KMS-11 (cell line): Measurements from ENCODE around the gene SNAI1.

Experiments used
- H2AFZ ChIP-seq: fragments of 200-600 bp; sonication (generic); 2 replicates; pipeline ENCODE4 v1.6.1; 2016; ENCODE audit warnings: antibody characterized with exemption, mixed run types, low read depth
- H3K27ac ChIP-seq: fragments of 200-600 bp; sonication (generic); 2 replicates; pipeline ENCODE4 v1.6.1; 2016; ENCODE audit warnings: mild to moderate bottlenecking, mixed run types
- H3K27me3 ChIP-seq: fragments of 200-600 bp; sonication (generic); 2 replicates; pipeline ENCODE4 v1.6.1; 2017; ENCODE audit warnings: mild to moderate bottlenecking, low read depth, mixed run types, moderate library complexity; ENCODE audit not compliant: insufficient read depth
- H3K36me3 ChIP-seq: fragments of 200-600 bp; sonication (generic); 2 replicates; pipeline ENCODE4 v1.6.1; 2017; ENCODE audit warnings: mild to moderate bottlenecking, mixed run types; ENCODE audit not compliant: insufficient read depth
- H3K4me1 ChIP-seq: fragments of 200-600 bp; sonication (generic); 2 replicates; pipeline ENCODE4 v1.6.1; 2016; ENCODE audit warnings: mild to moderate bottlenecking, low read depth, mixed run types; ENCODE audit not compliant: poor library complexity, severe bottlenecking
- H3K4me2 ChIP-seq: fragments of 200-600 bp; sonication (generic); 2 replicates; pipeline ENCODE4 v1.7.0; 2016; ENCODE audit warnings: mild to moderate bottlenecking, mixed run types
- H3K4me3 ChIP-seq: fragments of 200-600 bp; sonication (generic); IDR thresholded peaks from 2 replicates; pipeline ENCODE4 v1.6.1; 2017; ENCODE audit warnings: low read depth, low read length, mixed read lengths; ENCODE audit not compliant: insufficient read depth
- H3K79me2 ChIP-seq: fragments of 200-600 bp; sonication (generic); 2 replicates; pipeline ENCODE4 v1.6.1; 2016; ENCODE audit warnings: low read depth, mixed run types; ENCODE audit not compliant: insufficient read depth
- H3K9ac ChIP-seq: fragments of 200-600 bp; sonication (generic); 2 replicates; pipeline ENCODE4 v1.6.1; 2016; ENCODE audit warnings: mild to moderate bottlenecking, mixed run types
- H4K20me1 ChIP-seq: fragments of 200-600 bp; sonication (generic); 2 replicates; pipeline ENCODE4 v1.6.1; 2016; ENCODE audit warnings: mild to moderate bottlenecking, mixed run types; ENCODE audit not compliant: insufficient read depth
- TF ChIP-seq, protein P1 (sequence below): fragments of 200-600 bp; sonication (generic); conservative IDR thresholded peaks from 2 replicates; pipeline ENCODE4 v1.6.1; 2017; ENCODE audit warnings: low read depth, mild to moderate bottlenecking, antibody characterized with exemption, low read length, moderate library complexity, mixed read lengths

SNAI1 gene

DNA sequence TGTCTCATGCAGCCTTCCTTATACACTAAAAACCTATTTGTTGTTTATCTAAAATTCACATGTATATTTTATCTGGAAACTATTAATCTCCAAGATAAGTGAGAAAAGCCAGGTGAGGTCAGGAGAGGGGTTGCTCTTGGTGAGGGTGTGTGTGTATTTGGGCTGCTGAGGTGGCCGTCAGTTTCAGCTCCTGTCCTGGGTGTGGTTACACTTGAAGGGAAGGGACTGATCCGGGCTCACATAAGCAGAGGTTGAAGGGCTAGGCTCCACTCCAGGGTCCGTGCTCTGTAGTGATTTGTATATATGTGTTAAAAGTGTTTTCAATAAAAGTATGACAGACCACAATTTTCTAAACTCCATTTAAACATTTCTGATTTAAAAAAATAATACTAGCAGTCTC, 13.5 kb upstream of the SNAI1 start:
- H3K9ac ChIP-seq: no peak overlapping the region
- no peaks in the 10 kb centered on the region for H3K27me3 ChIP-seq
- no peak overlapping the region; the same call in 1 of the 2 replicates for H3K27ac ChIP-seq
- H3K36me3 ChIP-seq: no peaks in the 10 kb centered on the region
- TF ChIP-seq, protein P1, sequence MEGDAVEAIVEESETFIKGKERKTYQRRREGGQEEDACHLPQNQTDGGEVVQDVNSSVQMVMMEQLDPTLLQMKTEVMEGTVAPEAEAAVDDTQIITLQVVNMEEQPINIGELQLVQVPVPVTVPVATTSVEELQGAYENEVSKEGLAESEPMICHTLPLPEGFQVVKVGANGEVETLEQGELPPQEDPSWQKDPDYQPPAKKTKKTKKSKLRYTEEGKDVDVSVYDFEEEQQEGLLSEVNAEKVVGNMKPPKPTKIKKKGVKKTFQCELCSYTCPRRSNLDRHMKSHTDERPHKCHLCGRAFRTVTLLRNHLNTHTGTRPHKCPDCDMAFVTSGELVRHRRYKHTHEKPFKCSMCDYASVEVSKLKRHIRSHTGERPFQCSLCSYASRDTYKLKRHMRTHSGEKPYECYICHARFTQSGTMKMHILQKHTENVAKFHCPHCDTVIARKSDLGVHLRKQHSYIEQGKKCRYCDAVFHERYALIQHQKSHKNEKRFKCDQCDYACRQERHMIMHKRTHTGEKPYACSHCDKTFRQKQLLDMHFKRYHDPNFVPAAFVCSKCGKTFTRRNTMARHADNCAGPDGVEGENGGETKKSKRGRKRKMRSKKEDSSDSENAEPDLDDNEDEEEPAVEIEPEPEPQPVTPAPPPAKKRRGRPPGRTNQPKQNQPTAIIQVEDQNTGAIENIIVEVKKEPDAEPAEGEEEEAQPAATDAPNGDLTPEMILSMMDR: no peak
- 0 out of 2 replicates have a peak overlapping the region, but pooled peaks have one; percentile 26 for H3K4me2 ChIP-seq
- peaks cover 26% of the 10 kb centered on the region for H3K4me1 ChIP-seq
- no peak overlapping the region for H2AFZ ChIP-seq
- no peaks in the 10 kb centered on the region for H4K20me1 ChIP-seq
- no peak overlapping the region for H3K4me3 ChIP-seq
- no peaks in the 10 kb centered on the region for H3K79me2 ChIP-seq

DNA sequence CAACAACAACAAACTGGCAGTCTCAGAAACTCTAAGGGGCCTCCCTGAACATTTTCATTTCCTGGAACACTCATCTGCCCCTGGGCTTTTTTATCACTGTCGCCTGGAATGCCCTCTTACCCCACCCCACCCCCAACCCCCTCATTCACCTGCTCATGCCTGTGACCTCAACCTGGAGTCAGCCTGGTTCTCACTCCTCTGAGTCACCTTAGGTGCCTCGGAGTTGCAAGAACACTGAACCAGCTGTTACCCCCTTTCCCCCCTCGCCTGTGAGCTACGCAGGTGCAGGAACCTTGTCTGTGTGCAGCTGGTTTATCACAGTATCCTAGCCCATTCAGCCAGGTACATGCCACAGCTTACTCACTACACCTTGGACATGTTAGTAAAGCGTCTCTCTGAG, 12.8 kb upstream of the SNAI1 start:
- Histone ChIP-seq H3K27ac (no peak overlapping the region), H3K4me2 (no peak overlapping the region), H3K9ac (no peak overlapping the region), H4K20me1 (no peaks in the 10 kb centered on the region), H3K79me2 (no peaks in the 10 kb centered on the region), H3K27me3 (no peaks in the 10 kb centered on the region), H3K4me3 (no peak overlapping the region), H3K36me3 (no peaks in the 10 kb centered on the region), H2AFZ (no peak overlapping the region), H3K4me1 (peaks cover 22% of the 10 kb centered on the region)
- TF ChIP-seq, protein P1: no peak

DNA sequence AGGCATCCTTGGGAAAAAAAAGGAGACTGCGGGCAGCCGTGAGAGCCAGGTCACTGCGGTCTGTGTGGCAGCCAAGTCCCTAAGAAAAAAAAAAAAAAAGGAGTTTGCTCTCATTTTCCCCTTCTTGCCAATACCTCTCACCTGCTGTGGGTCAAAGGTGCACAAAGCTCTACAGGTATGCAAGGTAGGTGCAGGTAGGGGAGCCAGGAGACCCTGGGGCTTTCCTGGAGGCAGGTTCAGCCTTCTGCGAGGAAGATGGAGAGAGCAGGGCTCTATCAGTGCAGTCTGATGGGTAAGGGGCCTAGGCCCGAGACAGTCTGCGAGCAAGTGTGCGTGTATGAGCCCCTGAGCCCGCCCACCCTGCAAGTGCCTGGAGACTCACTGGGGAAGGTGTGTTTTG, 12.3 kb upstream of the SNAI1 start:
- Histone ChIP-seq H3K4me3 (no peak overlapping the region), H3K27me3 (no peaks in the 10 kb centered on the region), H2AFZ (no peak overlapping the region), H3K36me3 (no peaks in the 10 kb centered on the region), H3K79me2 (no peaks in the 10 kb centered on the region), H4K20me1 (no peaks in the 10 kb centered on the region), H3K4me1 (peaks cover 17% of the 10 kb centered on the region), H3K9ac (no peak overlapping the region), H3K4me2 (no peak overlapping the region), H3K27ac (no peak overlapping the region)
- TF ChIP-seq, protein P1: no peak

DNA sequence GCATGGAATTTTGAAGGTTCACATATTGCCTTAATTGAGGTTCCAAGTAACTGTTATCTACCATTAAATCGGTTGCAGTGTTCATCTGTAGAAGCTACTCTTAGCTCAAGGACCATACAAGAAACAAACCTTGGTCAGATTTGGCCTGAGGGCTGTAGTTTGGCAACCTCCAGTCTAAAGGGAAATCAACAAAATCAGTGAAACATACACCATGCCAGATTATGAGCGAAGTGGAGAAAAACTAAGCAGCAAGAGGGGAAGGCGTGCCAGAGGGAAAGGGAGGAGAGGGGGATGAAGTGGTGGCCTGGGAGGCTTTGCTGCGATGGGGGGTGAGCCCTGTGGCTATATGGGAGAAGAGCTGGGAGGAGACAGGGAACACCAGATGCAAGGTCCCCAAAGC, 8.8 kb upstream of the SNAI1 start:
- H3K27ac ChIP-seq: no peak overlapping the region
- no peak overlapping the region for H2AFZ ChIP-seq
- H3K9ac ChIP-seq: no peak overlapping the region
- TF ChIP-seq, protein P1: no peak
- peaks cover 13% of the 10 kb centered on the region for H3K4me1 ChIP-seq
- H3K36me3 ChIP-seq: no peaks in the 10 kb centered on the region
- no peak overlapping the region for H3K4me3 ChIP-seq
- H3K4me2 ChIP-seq: no peak overlapping the region
- H4K20me1 ChIP-seq: no peaks in the 10 kb centered on the region
- H3K79me2 ChIP-seq: no peaks in the 10 kb centered on the region
- no peaks in the 10 kb centered on the region; the same call in 1 of the 2 replicates for H3K27me3 ChIP-seq
